Activated naive CD8-positive, alpha-beta T cell treated with anti-CD3 and anti-CD28 coated beads for 36 hours (primary cell): ENCODE measurements around the gene SCAI. TPM values are rescaled to one million over a fixed set of nuclear protein-coding genes. Genes with fewer than 3 reads are reported as not detected.
"Not testable (repeated sequence)": the region's sequence is repeated elsewhere in the genome, so short reads cannot be mapped to it uniquely, and the experiment has no call there.

ENCODE experiments used
- DNase-seq: peaks from one replicate; pipeline ENCODE4 v3.0.0; 2021
- H3K27ac Mint-ChIP-seq: one replicate; pipeline ENCODE4 v1.8.0; 2022; ENCODE audit warnings: mild to moderate bottlenecking, moderate library complexity, mixed read lengths
- H3K27me3 Mint-ChIP-seq: one replicate; pipeline ENCODE4 v1.8.0; 2022; ENCODE audit warnings: mild to moderate bottlenecking, mixed read lengths
- H3K36me3 Mint-ChIP-seq: one replicate; pipeline ENCODE4 v1.8.0; 2021; ENCODE audit warnings: mild to moderate bottlenecking, mixed read lengths
- H3K4me1 Mint-ChIP-seq: one replicate; pipeline ENCODE4 v1.8.0; 2021; ENCODE audit warnings: mixed read lengths
- H3K4me3 Mint-ChIP-seq: one replicate; pipeline ENCODE4 v1.8.0; 2022; ENCODE audit warnings: mild to moderate bottlenecking, moderate library complexity, mixed read lengths
- H3K9me3 Mint-ChIP-seq: one replicate; pipeline ENCODE4 v1.8.0; 2022; ENCODE audit warnings: mixed read lengths
- total RNA-seq, 2 experiments: library from RNA; stranded (reverse); gene quantifications; one replicate each; pipeline ENCODE4 v1.2.3, GENCODE V29; 2021

The SCAI gene
- total RNA-seq, 2 experiments from 2014 or later = 7.0 to 7.3 TPM

- Mint-ChIP-seq H3K4me1 (no peaks in the 10 kb centered on the region), H3K36me3 (peaks cover 1% of the 10 kb centered on the region), H3K9me3 (no peaks in the 10 kb centered on the region), H3K4me3 (no peak overlapping the region), H3K27me3 (no peaks in the 10 kb centered on the region), H3K27ac (no peak overlapping the region)
- DNase-seq = no peak
Measured at GRCh38 chr9:125043631-125044030, 99.7 kb downstream of the SCAI start.

DNA sequence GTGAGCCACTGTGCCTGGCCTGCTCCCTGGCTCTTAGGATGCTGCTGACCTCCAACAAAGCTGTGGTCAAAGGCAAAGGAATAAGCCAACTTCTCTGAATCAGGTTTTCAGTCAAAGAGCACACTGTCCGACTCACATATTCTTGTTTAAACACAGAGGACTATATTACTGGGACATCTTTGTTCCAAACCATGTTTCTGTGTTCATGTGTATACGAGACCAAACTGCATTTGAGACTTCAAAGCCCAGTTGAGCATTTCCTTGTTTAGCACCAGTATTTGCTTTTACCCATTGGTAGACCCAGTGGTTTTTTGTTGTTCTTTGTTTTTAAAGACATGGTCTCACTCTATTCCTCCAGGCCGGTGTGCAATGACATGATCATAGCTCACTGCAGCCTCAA, 100.2 kb downstream of the SCAI start:
- Mint-ChIP-seq H3K36me3 (peaks cover 1% of the 10 kb centered on the region), H3K4me3 (no peak overlapping the region), H3K9me3 (no peaks in the 10 kb centered on the region), H3K27me3 (no peaks in the 10 kb centered on the region), H3K4me1 (no peaks in the 10 kb centered on the region), H3K27ac (no peak overlapping the region)
- DNase-seq = no peak

GRCh38 chr9:125038166-125038565, 105.2 kb downstream of the SCAI start:
- H3K9me3 Mint-ChIP-seq = no peaks in the 10 kb centered on the region

DNA sequence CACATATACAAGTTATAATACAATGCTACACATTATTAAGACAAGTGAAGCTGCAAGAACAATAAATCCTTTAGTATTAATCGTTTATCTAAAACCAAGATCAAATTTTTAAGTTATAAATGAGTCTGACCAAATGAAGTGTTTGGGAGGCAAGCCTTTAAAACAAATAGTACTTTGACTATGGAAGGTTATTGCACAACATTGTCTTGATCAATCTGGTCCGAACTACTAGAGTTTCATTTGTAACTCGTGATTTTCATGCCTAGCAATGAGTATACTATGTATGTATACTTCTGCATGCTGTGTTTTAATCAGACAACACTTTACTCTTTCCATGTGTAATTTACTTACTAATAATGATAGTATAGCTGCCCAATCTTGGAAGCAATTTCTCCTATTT, 115.3 kb downstream of the SCAI start:
- no peak overlapping the region for H3K4me3 Mint-ChIP-seq
- no peaks in the 10 kb centered on the region for H3K9me3 Mint-ChIP-seq
- H3K36me3 Mint-ChIP-seq = peaks cover 7% of the 10 kb centered on the region
- H3K27ac Mint-ChIP-seq = no peak overlapping the region
- no peak for DNase-seq
- H3K27me3 Mint-ChIP-seq = no peaks in the 10 kb centered on the region
- H3K4me1 Mint-ChIP-seq = peaks cover 5% of the 10 kb centered on the region

More at GRCh38 chr9:125038166-125038565, 105.2 kb downstream of the SCAI start:
- H3K4me3 Mint-ChIP-seq = no peak overlapping the region
- peaks cover 1% of the 10 kb centered on the region for H3K36me3 Mint-ChIP-seq
- DNase-seq = no peak
- H3K27me3 Mint-ChIP-seq = no peaks in the 10 kb centered on the region
- H3K4me1 Mint-ChIP-seq = no peaks in the 10 kb centered on the region
- H3K27ac Mint-ChIP-seq = no peak overlapping the region

- DNase-seq = no peak
- Mint-ChIP-seq H3K4me3 (no peak overlapping the region), H3K36me3 (peaks cover 15% of the 10 kb centered on the region), H3K4me1 (peaks cover 5% of the 10 kb centered on the region), H3K9me3 (no peaks in the 10 kb centered on the region), H3K27me3 (no peaks in the 10 kb centered on the region), H3K27ac (no peak overlapping the region)
Measured at GRCh38 chr9:125024917-125025316, 118.4 kb downstream of the SCAI start.

- Mint-ChIP-seq H3K4me1 (peaks cover 5% of the 10 kb centered on the region), H3K27me3 (no peaks in the 10 kb centered on the region), H3K4me3 (no peak overlapping the region), H3K36me3 (peaks cover 15% of the 10 kb centered on the region), H3K9me3 (no peaks in the 10 kb centered on the region), H3K27ac (no peak overlapping the region)
- DNase-seq = no peak
Measured at GRCh38 chr9:125021069-125021468, 122.3 kb downstream of the SCAI start.

DNA sequence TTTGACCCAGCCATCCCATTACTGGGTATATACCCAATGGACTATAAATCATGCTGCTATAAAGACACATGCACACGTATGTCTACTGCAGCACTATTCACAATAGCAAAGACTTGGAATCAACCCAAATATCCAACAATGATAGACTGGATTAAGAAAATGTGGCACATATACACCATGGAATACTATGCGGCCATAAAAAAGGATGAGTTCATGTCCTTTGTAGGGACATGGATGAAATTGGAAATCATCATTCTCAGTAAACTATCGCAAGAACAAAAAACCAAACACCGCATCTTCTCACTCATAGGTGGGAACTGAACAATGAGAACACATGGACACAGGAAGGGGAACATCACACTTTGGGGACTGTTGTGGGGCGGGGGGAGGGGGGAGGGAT, 127.7 kb downstream of the SCAI start:
- DNase-seq, H3K27me3 Mint-ChIP-seq, H3K4me1 Mint-ChIP-seq, H3K4me3 Mint-ChIP-seq, H3K36me3 Mint-ChIP-seq, H3K9me3 Mint-ChIP-seq, H3K27ac Mint-ChIP-seq: not testable (repeated sequence)

DNA sequence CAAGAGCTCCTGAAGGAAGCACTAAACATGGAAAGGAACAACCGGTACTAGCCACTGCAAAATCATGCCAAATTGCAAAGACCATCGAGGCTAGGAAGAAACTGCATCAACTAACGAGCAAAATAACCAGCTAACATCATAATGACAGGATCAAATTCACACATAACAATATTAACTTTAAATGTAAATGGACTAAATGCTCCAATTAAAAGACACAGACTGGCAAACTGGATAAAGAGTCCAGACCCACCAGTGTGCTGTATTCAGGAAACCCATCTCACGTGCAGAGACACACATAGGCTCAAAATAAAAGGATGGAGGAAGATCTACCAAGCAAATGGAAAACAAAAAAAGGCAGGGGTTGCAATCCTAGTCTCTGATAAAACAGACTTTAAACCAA, 131.3 kb downstream of the SCAI start:
- H3K4me1 Mint-ChIP-seq, DNase-seq, H3K4me3 Mint-ChIP-seq, H3K27me3 Mint-ChIP-seq, H3K27ac Mint-ChIP-seq, H3K9me3 Mint-ChIP-seq: not testable (repeated sequence)
- peaks cover 17% of the 10 kb centered on the region for H3K36me3 Mint-ChIP-seq

- no peak overlapping the region for H3K27ac Mint-ChIP-seq
- H3K27me3 Mint-ChIP-seq = no peaks in the 10 kb centered on the region
- no peak overlapping the region for H3K4me3 Mint-ChIP-seq
- DNase-seq = no peak
- H3K36me3 Mint-ChIP-seq = peaks cover 11% of the 10 kb centered on the region
- H3K4me1 Mint-ChIP-seq = no peaks in the 10 kb centered on the region
- H3K9me3 Mint-ChIP-seq = no peaks in the 10 kb centered on the region
Measured at GRCh38 chr9:125008599-125008998, 134.7 kb downstream of the SCAI start.

DNA sequence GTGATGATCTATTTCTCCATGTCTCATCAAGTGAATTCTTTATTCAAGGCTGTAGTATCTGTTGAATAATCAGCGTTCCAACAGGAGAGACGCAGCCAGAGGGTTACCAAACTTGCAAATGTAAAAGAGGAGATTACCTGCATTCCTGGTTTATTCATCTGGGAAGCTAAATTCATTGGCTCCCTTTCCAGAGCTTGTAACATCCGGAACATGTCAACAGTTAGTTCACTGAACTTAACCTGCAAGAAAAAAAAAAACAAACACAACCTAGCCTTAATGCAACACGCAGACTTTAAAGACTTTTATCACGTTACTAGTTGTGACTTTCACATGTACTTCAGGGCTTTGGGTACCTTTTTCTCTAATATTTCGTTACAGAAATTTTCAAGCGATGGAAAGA, 140.0 kb downstream of the SCAI start:
- H3K9me3 Mint-ChIP-seq = no peaks in the 10 kb centered on the region
- H3K27me3 Mint-ChIP-seq = no peaks in the 10 kb centered on the region
- H3K4me3 Mint-ChIP-seq = no peak overlapping the region
- no peaks in the 10 kb centered on the region for H3K36me3 Mint-ChIP-seq
- H3K4me1 Mint-ChIP-seq = no peaks in the 10 kb centered on the region
- H3K27ac Mint-ChIP-seq = no peak overlapping the region
- no peak for DNase-seq

DNA sequence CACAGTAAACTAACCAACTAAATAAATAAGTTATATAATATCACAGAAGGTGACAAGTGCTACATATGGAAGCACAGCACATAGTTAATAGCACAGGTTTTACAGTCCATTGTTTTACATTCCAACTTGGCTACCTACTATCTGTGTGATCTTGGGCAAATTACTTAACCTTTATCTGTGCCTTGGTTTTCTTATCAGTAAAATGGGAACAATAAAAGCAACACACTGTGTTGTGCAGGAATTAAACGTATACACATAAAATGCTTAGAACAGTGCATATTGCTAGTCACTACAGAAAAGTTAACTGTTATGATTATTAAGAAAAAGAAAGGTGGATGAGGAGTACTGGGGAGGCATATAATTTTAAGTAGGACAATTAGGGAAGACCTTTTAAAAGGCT, 159.6 kb downstream of the SCAI start:
- Mint-ChIP-seq H3K4me1 (no peaks in the 10 kb centered on the region), H3K9me3 (no peaks in the 10 kb centered on the region), H3K36me3 (peaks cover 7% of the 10 kb centered on the region), H3K27ac (no peak overlapping the region), H3K27me3 (no peaks in the 10 kb centered on the region), H3K4me3 (no peak overlapping the region)
- DNase-seq = no peak

DNA sequence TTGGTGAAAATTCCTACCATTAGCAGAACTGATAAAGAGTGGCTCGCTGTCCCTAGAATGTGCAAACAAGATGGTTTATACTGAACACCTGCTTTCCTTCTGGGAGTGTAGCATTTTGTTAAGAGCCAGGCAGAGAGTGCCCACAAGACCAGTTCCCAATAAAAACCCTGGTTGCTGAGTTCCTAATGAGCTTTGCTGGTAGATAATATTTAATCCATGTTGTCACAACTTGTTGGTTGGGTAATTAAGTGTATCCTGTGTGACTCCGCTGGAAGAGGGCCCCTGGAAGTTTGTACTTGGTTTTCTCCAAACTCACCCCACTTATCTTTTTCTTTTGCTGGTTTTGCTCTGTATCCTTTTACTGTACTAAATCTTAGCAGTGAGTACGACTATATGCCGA, 162.9 kb downstream of the SCAI start:
- no peaks in the 10 kb centered on the region for H3K27me3 Mint-ChIP-seq
- no peaks in the 10 kb centered on the region for H3K9me3 Mint-ChIP-seq
- no peak for DNase-seq
- no peak overlapping the region for H3K4me3 Mint-ChIP-seq
- no peaks in the 10 kb centered on the region for H3K4me1 Mint-ChIP-seq
- H3K27ac Mint-ChIP-seq = no peak overlapping the region
- H3K36me3 Mint-ChIP-seq = peaks cover 7% of the 10 kb centered on the region

DNA sequence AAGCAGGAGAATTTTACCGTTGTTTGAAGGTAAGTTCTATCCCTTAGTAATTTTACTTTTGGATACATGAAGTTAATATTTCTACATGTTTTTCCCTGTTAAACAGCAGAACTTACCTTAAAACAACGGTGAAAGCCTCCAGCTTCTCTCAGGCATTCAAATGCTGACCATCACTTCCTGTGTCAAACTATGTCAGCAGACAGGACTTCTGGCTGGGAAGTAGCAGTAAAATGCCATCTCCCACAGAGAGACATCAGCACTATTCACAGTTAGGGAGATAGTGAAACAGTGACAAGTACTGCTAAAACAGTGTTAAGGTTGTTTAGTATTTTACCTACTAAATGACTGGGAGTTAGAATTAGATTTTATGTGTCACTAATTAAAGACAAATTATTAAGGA, 168.2 kb downstream of the SCAI start:
- no peak for DNase-seq
- no peak overlapping the region for H3K4me3 Mint-ChIP-seq
- H3K36me3 Mint-ChIP-seq = peaks cover 5% of the 10 kb centered on the region
- no peaks in the 10 kb centered on the region for H3K9me3 Mint-ChIP-seq
- no peaks in the 10 kb centered on the region for H3K27me3 Mint-ChIP-seq
- H3K4me1 Mint-ChIP-seq = peaks cover 2% of the 10 kb centered on the region
- H3K27ac Mint-ChIP-seq = no peak overlapping the region

- Mint-ChIP-seq H3K36me3 (peaks cover 5% of the 10 kb centered on the region), H3K4me1 (peaks cover 2% of the 10 kb centered on the region), H3K27ac (no peak overlapping the region), H3K27me3 (no peaks in the 10 kb centered on the region), H3K4me3 (no peak overlapping the region), H3K9me3 (no peaks in the 10 kb centered on the region)
- DNase-seq = no peak
Measured at GRCh38 chr9:124973807-124974206, 169.5 kb downstream of the SCAI start.

DNA sequence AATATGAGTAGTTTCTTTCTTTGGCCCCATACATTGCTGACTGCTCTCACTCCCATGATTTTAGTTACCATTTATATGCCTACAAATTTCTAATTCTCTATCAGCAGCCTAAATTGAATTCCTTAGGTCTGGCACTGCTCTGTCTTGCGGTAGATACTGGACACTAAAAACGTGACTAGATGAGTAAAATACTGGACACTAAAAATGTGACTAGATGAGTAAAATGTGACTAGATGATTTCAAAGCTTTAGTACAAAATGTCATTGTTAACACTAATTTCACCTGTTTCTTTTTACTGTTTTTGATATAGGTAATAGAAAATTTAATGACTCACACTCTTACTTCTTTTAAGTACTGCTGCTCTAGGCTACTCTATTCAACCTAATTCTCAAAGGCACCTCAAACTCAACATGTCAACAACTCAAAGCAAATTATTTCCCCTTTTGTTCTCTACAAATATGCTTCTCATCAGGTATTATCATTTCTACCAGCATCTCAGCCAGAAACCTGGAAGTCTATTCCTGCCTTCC, 171.0 kb downstream of the SCAI start:
- Mint-ChIP-seq H3K27ac (no peak overlapping the region), H3K9me3 (no peaks in the 10 kb centered on the region), H3K36me3 (peaks cover 7% of the 10 kb centered on the region), H3K27me3 (no peaks in the 10 kb centered on the region), H3K4me1 (peaks cover 2% of the 10 kb centered on the region), H3K4me3 (no peak overlapping the region)
- no peak for DNase-seq

DNA sequence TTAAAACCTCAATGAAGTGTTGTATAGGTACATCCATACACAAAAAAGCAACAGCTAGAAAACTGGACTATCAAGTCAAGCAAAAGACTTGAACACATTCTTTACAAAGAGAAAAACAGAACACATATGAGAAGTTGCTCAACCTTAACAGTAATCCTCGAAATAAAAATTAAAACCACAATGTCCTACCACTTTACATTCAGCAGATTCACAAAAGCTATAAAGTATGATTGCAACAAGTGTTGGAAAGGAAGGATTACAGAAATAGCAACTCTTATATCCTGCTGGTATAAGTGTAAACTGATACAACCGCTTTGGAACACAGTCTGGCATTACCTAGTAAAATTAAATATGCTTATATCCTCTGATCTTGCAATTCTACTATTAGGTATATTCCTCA, 173.9 kb downstream of the SCAI start:
- Mint-ChIP-seq H3K36me3 (peaks cover 12% of the 10 kb centered on the region), H3K27me3 (no peaks in the 10 kb centered on the region), H3K4me1 (peaks cover 24% of the 10 kb centered on the region), H3K4me3 (no peak overlapping the region), H3K9me3 (no peaks in the 10 kb centered on the region), H3K27ac (no peak overlapping the region)
- DNase-seq = no peak

GRCh38 chr9:124968238-124968637, 175.1 kb downstream of the SCAI start:
- peaks cover 32% of the 10 kb centered on the region for H3K4me1 Mint-ChIP-seq
- DNase-seq = no peak

More at GRCh38 chr9:124968238-124968637, 175.1 kb downstream of the SCAI start:
- Mint-ChIP-seq H3K27ac (no peak overlapping the region), H3K27me3 (no peaks in the 10 kb centered on the region), H3K4me3 (no peak overlapping the region), H3K9me3 (no peaks in the 10 kb centered on the region), H3K36me3 (peaks cover 12% of the 10 kb centered on the region)
